ENCODE measurements around the gene IQCF5.
"Not testable (repeated sequence)": the region's sequence is repeated elsewhere in the genome, so short reads cannot be mapped to it uniquely, and the experiment has no call there.

Gene IQCF5

DNA sequence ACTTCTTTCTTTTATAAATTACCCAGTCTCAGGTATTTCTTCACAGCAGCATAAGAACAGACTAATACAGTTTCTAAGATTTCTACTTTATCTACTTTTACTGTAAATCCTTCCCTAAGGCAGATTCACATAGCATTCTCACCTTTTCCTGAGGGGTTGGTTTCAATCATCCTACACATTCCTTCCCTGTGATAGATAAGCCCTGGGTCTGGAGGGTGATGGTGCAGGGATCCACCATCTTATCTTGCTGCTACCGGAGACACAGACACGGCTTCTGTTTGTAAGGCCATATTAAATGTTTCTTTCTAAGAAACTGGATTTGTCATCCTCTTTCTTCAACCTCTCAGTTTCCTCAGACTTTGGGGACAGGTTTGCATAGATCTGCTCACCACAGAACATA is 6.1 kb downstream of the IQCF5 start:
- no peak for DNase-seq (ENCODE audit: low read depth in 2 of 2, low spot score in 1 of 2)

DNA sequence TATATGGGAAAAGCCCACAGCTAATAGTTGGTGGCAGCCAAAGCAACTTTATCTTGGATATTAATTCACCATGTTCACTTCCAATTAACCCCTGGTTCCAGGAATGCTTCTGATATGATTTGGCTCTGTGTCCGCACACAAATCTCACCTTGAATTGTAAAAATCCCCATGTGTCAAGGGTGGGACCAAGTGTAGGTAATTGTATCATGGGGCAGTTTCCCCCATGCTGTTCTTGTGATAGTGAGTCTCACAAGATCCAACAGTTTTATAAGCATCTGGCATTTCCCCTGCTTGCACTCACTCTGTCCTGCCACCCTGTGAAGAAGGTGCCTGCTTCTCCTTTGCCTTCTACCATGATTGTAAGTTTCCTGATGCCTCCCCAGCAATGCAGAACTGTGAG is 6.5 kb downstream of the IQCF5 start:
- DNase-seq (ENCODE audit: low read depth in 2 of 2, low spot score in 1 of 2): not testable (repeated sequence)

DNA sequence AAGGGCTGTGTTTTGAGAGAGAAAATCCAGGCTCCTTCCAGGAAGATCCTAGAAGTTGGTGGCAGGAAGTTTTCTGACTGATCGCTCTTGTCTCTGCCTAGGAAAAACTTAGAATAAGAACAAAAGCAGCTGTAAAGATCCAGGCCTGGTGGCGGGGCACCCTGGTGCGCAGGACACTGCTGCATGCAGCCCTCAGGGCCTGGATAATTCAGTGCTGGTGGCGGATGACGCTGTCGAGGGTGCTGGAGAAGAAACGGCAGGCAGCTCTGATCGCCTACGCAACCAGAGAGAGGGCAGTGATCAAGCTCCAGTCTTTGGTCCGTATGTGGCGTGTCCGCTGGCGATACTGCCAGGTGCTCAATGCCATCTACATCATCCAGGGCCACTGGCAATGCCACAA is 12.5 kb downstream of the IQCF5 start:
- DNase-seq (ENCODE audit: low read depth in 2 of 2, low spot score in 1 of 2): no peak

DNA sequence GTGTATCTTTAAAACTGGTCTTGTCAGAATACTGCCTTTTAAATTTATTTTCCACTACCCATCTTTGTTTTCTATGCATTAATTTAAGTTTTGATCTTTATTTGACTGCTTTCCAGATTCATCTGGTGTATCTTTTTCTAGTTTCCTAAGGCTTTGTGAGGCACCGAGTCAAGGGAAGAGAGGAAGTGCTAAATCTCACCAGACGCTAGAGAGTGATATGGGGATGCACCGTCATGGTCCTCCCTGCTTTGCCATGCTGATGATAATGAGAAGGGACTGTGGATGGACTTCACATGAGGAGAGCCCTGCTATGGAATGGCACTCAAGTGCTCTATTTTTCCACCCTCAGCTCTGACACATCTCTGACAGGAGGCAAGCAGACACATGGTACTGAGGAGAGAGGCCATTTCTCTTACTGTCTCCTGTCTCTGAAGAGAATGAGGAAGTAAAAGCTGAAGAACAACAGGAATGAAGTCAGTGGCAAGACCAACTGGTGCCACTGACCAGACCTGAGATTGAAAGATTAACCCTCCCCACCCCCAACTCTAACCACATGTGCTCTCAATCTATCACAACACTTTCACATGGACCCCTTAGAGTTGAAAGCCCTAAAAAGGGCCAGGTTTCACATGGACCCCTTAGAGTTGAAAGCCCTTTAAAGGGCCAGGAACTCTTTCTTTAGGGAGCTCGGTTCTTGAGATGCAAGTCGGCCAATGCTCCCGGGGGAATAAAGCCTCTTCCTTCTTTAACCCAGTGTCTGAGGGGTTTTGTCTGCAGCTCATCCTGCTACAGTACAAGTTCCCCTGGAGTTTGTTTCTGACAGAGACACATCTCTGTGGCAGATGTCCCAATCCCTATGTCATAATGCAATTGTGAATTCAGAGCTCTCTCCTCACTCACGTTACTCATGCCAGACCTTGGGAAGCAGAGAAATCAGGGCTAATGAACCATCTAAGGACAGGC is 14.4 kb downstream of the IQCF5 start, which contains the start of gene IQCF2:
IQCF2 (plus strand) TSS at position 913 of the 963 bp plus-strand sequence. CDS start 52 bp downstream, outside the sequence.
- no peak for DNase-seq (ENCODE audit: low read depth in 2 of 2, low spot score in 1 of 2)

DNA sequence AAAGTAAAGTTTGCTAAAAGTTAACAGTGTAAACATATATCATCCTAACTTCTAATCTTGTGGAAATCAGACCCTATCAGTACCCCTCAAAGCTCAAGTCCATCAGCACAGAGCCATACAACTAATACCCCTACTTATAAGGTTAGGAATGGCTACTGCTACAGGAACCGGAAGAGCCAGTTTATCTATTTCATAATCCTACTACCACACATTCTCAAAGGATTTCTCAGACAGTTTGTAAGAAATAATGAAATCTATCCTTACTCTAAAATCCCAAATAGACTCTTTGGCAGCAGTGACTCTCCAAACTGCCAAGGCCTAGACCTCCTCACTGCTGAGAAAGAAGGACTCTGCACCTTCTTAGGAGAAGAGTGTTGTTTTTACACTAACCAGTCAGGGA is 20.0 kb downstream of the IQCF5 start:
- not testable (repeated sequence) for DNase-seq (ENCODE audit: low read depth in 2 of 2, low spot score in 1 of 2)

DNA sequence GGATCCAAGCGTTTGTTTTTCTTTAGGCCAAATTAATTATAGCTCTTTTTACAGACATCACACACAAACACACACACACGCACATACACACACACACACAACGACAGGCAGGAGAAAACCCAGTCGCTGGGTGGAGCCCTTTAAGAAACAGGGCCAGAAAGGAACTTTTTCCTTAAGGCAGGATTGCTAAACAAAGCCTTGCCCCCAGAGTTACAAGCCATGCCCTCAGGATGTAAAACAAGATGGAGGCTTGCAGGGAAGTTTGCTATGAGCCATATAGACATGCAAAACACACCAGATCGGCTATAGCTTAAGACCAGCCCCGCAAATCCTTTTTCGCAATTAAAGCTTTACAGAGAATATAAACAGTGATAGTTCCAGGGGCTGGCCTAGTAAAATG is 30.3 kb downstream of the IQCF5 start:
- DNase-seq (ENCODE audit: low read depth in 2 of 2, low spot score in 1 of 2): no peak

DNA sequence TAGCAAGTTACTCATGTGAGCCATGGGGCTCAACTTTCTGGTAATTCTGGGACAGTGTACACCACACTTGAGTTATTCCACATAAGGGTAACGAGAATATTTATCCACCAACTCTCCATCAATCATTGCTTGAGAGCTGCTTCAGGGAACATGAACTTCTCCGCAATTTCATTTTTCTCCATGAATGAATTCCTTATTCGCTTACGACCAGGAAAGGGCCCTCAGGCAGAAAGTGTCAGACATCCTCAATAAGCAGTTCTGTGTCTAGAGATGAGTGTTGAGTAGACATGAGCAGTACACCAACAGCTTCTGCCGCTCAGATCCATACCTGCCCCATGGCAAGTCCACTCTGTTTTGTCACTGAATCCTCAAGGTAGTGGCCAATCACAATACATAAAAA is 38.8 kb downstream of the IQCF5 start:
- no peak for DNase-seq (ENCODE audit: low read depth in 2 of 2, low spot score in 1 of 2)

DNA sequence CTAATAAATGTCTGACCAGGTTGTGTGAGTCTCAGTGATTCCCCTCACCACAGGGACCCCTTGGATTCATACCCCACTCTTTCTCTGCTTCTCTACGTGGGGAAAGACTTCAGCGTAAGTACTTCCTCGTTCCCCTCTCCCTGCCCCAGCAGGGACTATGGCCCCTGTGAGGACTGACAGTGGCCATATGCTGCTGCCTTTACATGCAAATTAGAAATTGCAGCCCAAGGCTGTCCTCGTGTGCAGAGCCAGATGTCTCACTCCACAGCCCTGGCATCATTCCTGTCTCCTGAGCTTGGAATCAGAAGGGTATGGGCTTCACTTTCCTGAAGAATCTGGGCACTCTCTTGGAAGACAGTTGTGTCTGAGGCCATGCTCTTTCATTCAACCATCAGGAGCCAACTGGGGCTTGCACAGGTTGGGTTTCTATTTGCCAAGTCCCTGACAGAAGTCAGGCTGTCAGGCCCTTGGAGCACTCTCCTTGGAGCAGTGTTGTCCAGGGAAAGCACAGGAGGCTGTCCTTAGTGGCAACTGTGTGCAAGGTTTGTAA is 44.5 kb downstream of the IQCF5 start:
- DNase-seq (ENCODE audit: low read depth in 2 of 2, low spot score in 1 of 2): no peak

DNA sequence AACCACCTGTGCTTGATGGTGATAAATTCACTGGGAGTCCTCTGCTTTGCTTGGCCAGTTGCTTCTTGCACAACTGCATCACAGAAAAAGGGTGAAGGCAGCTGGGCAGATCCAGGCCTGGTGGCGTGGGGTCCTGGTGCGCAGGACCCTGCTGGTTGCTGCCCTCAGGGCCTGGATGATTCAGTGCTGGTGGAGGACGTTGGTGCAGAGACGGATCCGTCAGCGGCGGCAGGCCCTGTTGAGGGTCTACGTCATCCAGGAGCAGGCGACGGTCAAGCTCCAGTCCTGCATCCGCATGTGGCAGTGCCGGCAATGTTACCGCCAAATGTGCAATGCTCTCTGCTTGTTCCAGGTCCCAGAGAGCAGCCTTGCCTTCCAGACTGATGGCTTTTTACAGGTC is 45.1 kb downstream of the IQCF5 start:
- no peak for DNase-seq (ENCODE audit: low read depth in 2 of 2, low spot score in 1 of 2)

DNA sequence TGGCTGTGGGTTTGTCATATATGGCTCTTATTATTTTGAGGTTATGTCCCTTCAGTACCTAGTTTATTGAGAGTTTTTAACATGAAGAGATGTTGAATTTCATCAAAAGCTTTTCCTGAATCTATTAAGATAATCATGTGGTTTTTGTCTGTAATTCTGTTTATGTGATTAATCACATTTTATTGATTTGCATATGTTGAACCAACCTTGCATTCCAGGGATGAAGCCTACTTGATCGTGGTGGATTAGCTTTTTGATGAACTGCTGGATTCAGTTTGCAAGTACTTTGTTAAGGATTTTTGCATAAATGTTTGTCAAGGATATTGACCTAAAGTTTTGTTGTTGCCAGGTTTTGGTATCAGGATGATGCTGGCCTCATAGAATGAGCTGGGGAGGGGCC is 47.1 kb downstream of the IQCF5 start:
- DNase-seq (ENCODE audit: low read depth in 2 of 2, low spot score in 1 of 2): no peak

Data from stimulated activated CD8-positive, alpha-beta memory T cell treated with anti-CD3 and anti-CD28 coated beads, Interleukin-4, amount 100 ng/mL, for 1 hour (primary cell).